OCI-LY7 (cell line): ENCODE data around the gene ELFN1. TPM values are rescaled to one million over a fixed set of nuclear protein-coding genes. Genes with fewer than 3 reads are reported as not detected.

ENCODE experiments used
- BruUV-seq: library from RNA; stranded (reverse); fragments of 400-500 nt; replicated peaks from 2 replicates; lab custom pipeline; 2021; lab: Mats Ljungman, UMichigan
- CTCF ChIA-PET: fragments of 300-600 bp; sonication (Branson Sonifier 250); formaldehyde crosslinking; loops from one replicate; lab custom pipeline; 2022; ENCODE audit warnings: antibody characterized with exemption; ENCODE audit not compliant: unreplicated experiment; lab: Charles Lee
- POLR2A ChIA-PET: fragments of 300-600 bp; sonication (Branson Sonifier 250); formaldehyde crosslinking; loops from one replicate; lab custom pipeline; 2022; ENCODE audit warnings: antibody characterized with exemption; lab: Charles Lee
- DNase-seq: peaks from one replicate; pipeline ENCODE4 v3.0.0-alpha.2; 2015; ENCODE audit warnings: low spot score
- H2AFZ ChIP-seq: fragments of 200-600 bp; sonication (generic), shearing (Covaris generic); 2 replicates; pipeline ENCODE4 v1.6.1; 2014; ENCODE audit warnings: mild to moderate bottlenecking, antibody characterized with exemption, low read length, moderate library complexity
- H3K27ac ChIP-seq: fragments of 200-600 bp; sonication (generic); 2 replicates; pipeline ENCODE4 v1.5.1; 2014; ENCODE audit warnings: mixed run types, low read depth, mild to moderate bottlenecking, moderate library complexity, low read length, inconsistent platforms; ENCODE audit not compliant: poor library complexity, severe bottlenecking
- H3K36me3 ChIP-seq: fragments of 200-600 bp; sonication (generic); 2 replicates; pipeline ENCODE4 v1.6.1; 2014; ENCODE audit warnings: mild to moderate bottlenecking, antibody characterized with exemption, low read length, moderate library complexity, mixed read lengths; ENCODE audit not compliant: insufficient read depth
- H3K4me1 ChIP-seq: fragments of 200-600 bp; sonication (generic); 2 replicates; pipeline ENCODE4 v1.5.1; 2014; ENCODE audit warnings: mild to moderate bottlenecking, low read length; ENCODE audit not compliant: insufficient read depth, poor library complexity, severe bottlenecking
- H3K4me2 ChIP-seq: fragments of 200-600 bp; sonication (generic); 2 replicates; pipeline ENCODE4 v1.6.1; 2014; ENCODE audit warnings: mild to moderate bottlenecking, low read length
- H3K4me3 ChIP-seq: fragments of 200-600 bp; sonication (generic); 2 replicates; pipeline ENCODE4 v1.5.1; 2014; ENCODE audit warnings: mild to moderate bottlenecking, low read depth, low read length; ENCODE audit not compliant: poor library complexity, severe bottlenecking
- H3K79me2 ChIP-seq: fragments of 200-600 bp; sonication (generic); 2 replicates; pipeline ENCODE4 v1.6.1; 2016; ENCODE audit warnings: low read depth, mild to moderate bottlenecking, low read length, moderate library complexity, mixed read lengths; ENCODE audit not compliant: insufficient read depth
- H3K9me2 ChIP-seq: fragments of 200-600 bp; sonication (generic); 2 replicates; pipeline ENCODE4 v1.6.1; 2016; ENCODE audit warnings: mild to moderate bottlenecking, low read length, mixed read lengths; ENCODE audit not compliant: insufficient read depth
- H3K9me3 ChIP-seq: fragments of 200-600 bp; sonication (generic); 2 replicates; pipeline ENCODE4 v1.6.1; 2014; ENCODE audit warnings: mild to moderate bottlenecking, mixed run types, low read length, mixed read lengths
- H4K20me1 ChIP-seq: fragments of 200-600 bp; sonication (generic); 2 replicates; pipeline ENCODE4 v1.6.1; 2014; ENCODE audit warnings: mild to moderate bottlenecking, antibody characterized with exemption, low read length, moderate library complexity, mixed read lengths; ENCODE audit not compliant: insufficient read depth
- CTCF ChIP-seq: fragments of 200-600 bp; sonication (generic); conservative IDR thresholded peaks from 2 replicates; pipeline ENCODE4 v1.5.1; 2014; ENCODE audit warnings: mild to moderate bottlenecking, antibody characterized with exemption, low read length, moderate library complexity, mixed read lengths
- EZH2phosphoT487 ChIP-seq: fragments of 200-600 bp; sonication (generic); IDR thresholded peaks from 2 replicates; pipeline ENCODE4 v1.6.1; 2018; ENCODE audit warnings: low read depth, borderline replicate concordance, mild to moderate bottlenecking, mixed run types, antibody characterized with exemption, low read length, moderate library complexity, mixed read lengths
- intact Hi-C: fragments of 100-400 bp; cut with micrococcal nuclease; formaldehyde crosslinking; loops from one replicate; pipeline ENCODE4 v1.10.0; 2022; ENCODE audit not compliant: unreplicated experiment
- total RNA-seq, 2 experiments: library from RNA; depleted of rRNA in 1 of 2; stranded (reverse); fragments of >200 nt in 1 of 2; shearing (Covaris generic) in 1 of 2; gene quantifications; 2 replicates each; pipeline ENCODE4 v1.2.3, GENCODE V29; 2014 to 2022

The ELFN1 gene
- total RNA-seq, 2 experiments from 2014 or later: not detected

- intact Hi-C loops: loop anchor here (5.0 to 10.0 kb wide), 2 partner anchors 165 to 647 kb away; partner anchors contain the start of gene CHST12
- ChIA-PET POLR2A (no interaction called here), CTCF (no interaction called here)
- no peaks in the 10 kb centered on the region for H3K9me2 ChIP-seq
- no peak for DNase-seq
- H2AFZ ChIP-seq: no peak overlapping the region
- no peak for TF ChIP-seq EZH2phosphoT487
- TF ChIP-seq CTCF: no peak
- H3K4me3 ChIP-seq: no peak overlapping the region
- no peaks in the 10 kb centered on the region for H4K20me1 ChIP-seq
- no peak overlapping the region for H3K4me2 ChIP-seq
- H3K36me3 ChIP-seq: no peaks in the 10 kb centered on the region
- H3K79me2 ChIP-seq: no peaks in the 10 kb centered on the region
- H3K4me1 ChIP-seq: peaks cover 52% of the 10 kb centered on the region
- no peaks in the 10 kb centered on the region for H3K9me3 ChIP-seq
- H3K27ac ChIP-seq: no peak overlapping the region
- no TSS peak for BruUV-seq
Measured at GRCh38 chr7:1757601-1758000, 87.5 kb downstream of the ELFN1 start.

GRCh38 chr7:1758028-1758858 is 88.2 kb downstream of the ELFN1 start:
- BruUV-seq: no TSS peak

More at GRCh38 chr7:1758028-1758858, 88.2 kb downstream of the ELFN1 start:
- no peaks in the 10 kb centered on the region for H3K36me3 ChIP-seq
- H3K4me1 ChIP-seq: peaks cover 45% of the 10 kb centered on the region
- no peak overlapping the region for H3K4me2 ChIP-seq
- no peaks in the 10 kb centered on the region for H3K9me2 ChIP-seq
- intact Hi-C loops: loop anchor here (1.0 to 10.0 kb wide), 4 partner anchors 94 to 647 kb away; partner anchors contain the start of gene CHST12
- no peaks in the 10 kb centered on the region for H4K20me1 ChIP-seq
- peak; percentile 73 for DNase-seq
- no peak overlapping the region for H3K4me3 ChIP-seq
- POLR2A ChIA-PET: interaction anchor here (0.7 kb wide), 1 partner anchor 16 kb away, joined by 5 read pairs; no protein-coding TSS in a partner anchor
- H3K79me2 ChIP-seq: no peaks in the 10 kb centered on the region
- no peaks in the 10 kb centered on the region for H3K9me3 ChIP-seq
- no peak overlapping the region for H3K27ac ChIP-seq
- CTCF ChIA-PET: interaction anchor here (0.5 kb wide), 1 partner anchor 1709 kb away, joined by 3 read pairs; no protein-coding TSS in a partner anchor
- no peak overlapping the region for H2AFZ ChIP-seq
- TF ChIP-seq CTCF (peak; percentile 71), EZH2phosphoT487 (no peak)
